Measurements from ENCODE around the gene KDSR. TPM values are rescaled to one million over a fixed set of nuclear protein-coding genes. Genes with fewer than 3 reads are reported as not detected.

The KDSR gene
- total and polyA plus RNA-seq, 7 donors, result 7.6 to 50.5 (median 33.2) TPM

- Histone ChIP-seq H3K36me3 (no peaks in the 10 kb centered on the region), H3K27me3 (no peaks in the 10 kb centered on the region), H3K27ac (peak overlapping the region in 1 of 4 donors; percentile 89), H3K9me3 (no peaks in the 10 kb centered on the region), H3K4me1 (peaks cover 0 to 50% (median 19%) of the 10 kb centered on the region in 4 donors), H3K4me3 (no peak overlapping the region)
- intact Hi-C loops (cut with DNase I), result no loop called here
- no peak for TF ChIP-seq POLR2AphosphoS5 (IDR thresholded peaks at IDR 0.05)
- no peak for TF ChIP-seq POLR2A (IDR thresholded peaks at IDR 0.05)
- no peak for TF ChIP-seq EP300 (IDR thresholded peaks at IDR 0.05)
- TF ChIP-seq CTCF (IDR thresholded peaks at IDR 0.05), result no peak
- DNase-seq, result no peak
- 91 to 93% methylated on average over 3 of the region's 3 CpGs for WGBS, 2 donors
These were observed 55.0 kb downstream of the KDSR start for GRCh38 chr18:63312019-63312409.

GRCh38 chr18:63311118-63312018 is 55.6 kb downstream of the KDSR start:
- intact Hi-C loops (cut with DNase I), result no loop called here
- TF ChIP-seq POLR2AphosphoS5 (IDR thresholded peaks at IDR 0.05), result no peak
- no peak for TF ChIP-seq POLR2A (IDR thresholded peaks at IDR 0.05)
- TF ChIP-seq EP300 (IDR thresholded peaks at IDR 0.05), result no peak
- no peak for TF ChIP-seq CTCF (IDR thresholded peaks at IDR 0.05)
- WGBS, 2 donors, result 73 to 76% methylated on average over 8 of the region's 8 CpGs
- no peak overlapping the region for H3K4me3 ChIP-seq
- H3K36me3 ChIP-seq, result no peaks in the 10 kb centered on the region
- H3K9me3 ChIP-seq, result no peaks in the 10 kb centered on the region
- no peaks in the 10 kb centered on the region for H3K27me3 ChIP-seq
- H3K4me1 ChIP-seq, result peaks cover 0 to 49% (median 18%) of the 10 kb centered on the region in 4 donors
- H3K27ac ChIP-seq, result peak overlapping the region in 1 of 4 donors; percentile 12
- no peak for DNase-seq

- intact Hi-C loops (cut with DNase I), result no loop called here
- no peaks in the 10 kb centered on the region for H3K27me3 ChIP-seq
- WGBS, 2 donors, result 60 to 85% methylated on average over 5 of the region's 5 CpGs
- peaks cover 0 to 29% (median 11%) of the 10 kb centered on the region in 4 donors for H3K4me1 ChIP-seq
- H3K4me3 ChIP-seq, result no peak overlapping the region
- H3K36me3 ChIP-seq, result no peaks in the 10 kb centered on the region
- TF ChIP-seq POLR2A (IDR thresholded peaks at IDR 0.05) (no peak), CTCF (IDR thresholded peaks at IDR 0.05) (no peak)
- H3K27ac ChIP-seq, result no peak overlapping the region
- no peak for DNase-seq
- H3K9me3 ChIP-seq, result no peaks in the 10 kb centered on the region
These were observed 57.6 kb downstream of the KDSR start for GRCh38 chr18:63309422-63309821.

- no peaks in the 10 kb centered on the region for H3K9me3 ChIP-seq
- peak overlapping the region; percentile 12 to 27 (median 23) for H3K27ac ChIP-seq
- intact Hi-C loops (cut with DNase I), result no loop called here
- DNase-seq, result no peak
- no peak for TF ChIP-seq POLR2A (IDR thresholded peaks at IDR 0.05)
- no peak for TF ChIP-seq CTCF (IDR thresholded peaks at IDR 0.05)
- TF ChIP-seq EP300 (IDR thresholded peaks at IDR 0.05), result no peak
- TF ChIP-seq POLR2AphosphoS5 (IDR thresholded peaks at IDR 0.05), result no peak
- H3K4me1 ChIP-seq, result peaks cover 0 to 27% (median 13%) of the 10 kb centered on the region in 4 donors
- 68 to 81% methylated on average over 2 of the region's 2 CpGs for WGBS, 2 donors
- H3K36me3 ChIP-seq, result no peaks in the 10 kb centered on the region
- H3K27me3 ChIP-seq, result no peaks in the 10 kb centered on the region
- no peak overlapping the region for H3K4me3 ChIP-seq
These were observed 59.3 kb downstream of the KDSR start for GRCh38 chr18:63307551-63308200.

All from sigmoid colon (tissue), 7 donors.